ENCODE results near the gene BICC1.

DNA sequence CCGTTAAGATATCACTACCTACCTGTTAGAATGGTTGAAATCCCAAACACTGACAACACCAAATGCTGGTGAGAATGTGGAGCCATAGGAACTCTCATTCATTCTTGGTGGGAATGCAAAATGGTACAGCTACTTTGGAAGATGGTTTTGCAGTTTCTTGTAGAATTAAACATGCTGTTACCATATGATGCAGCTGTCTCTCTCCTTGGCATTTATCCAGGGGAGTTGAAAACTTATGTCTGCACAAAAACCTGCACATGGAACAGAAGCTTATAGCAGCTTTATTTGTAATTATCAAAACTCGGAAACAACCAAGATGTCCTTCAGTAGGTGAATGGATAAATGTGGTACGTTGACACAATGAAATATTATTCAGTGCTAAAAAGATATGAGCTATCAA, 199.5 kb downstream of the BICC1 start:
- no peak for TF ChIP-seq EZH2 (IDR thresholded peaks at IDR 0.05; ENCODE audit: low read length, missing control alignments)
- TF ChIP-seq, protein P1, sequence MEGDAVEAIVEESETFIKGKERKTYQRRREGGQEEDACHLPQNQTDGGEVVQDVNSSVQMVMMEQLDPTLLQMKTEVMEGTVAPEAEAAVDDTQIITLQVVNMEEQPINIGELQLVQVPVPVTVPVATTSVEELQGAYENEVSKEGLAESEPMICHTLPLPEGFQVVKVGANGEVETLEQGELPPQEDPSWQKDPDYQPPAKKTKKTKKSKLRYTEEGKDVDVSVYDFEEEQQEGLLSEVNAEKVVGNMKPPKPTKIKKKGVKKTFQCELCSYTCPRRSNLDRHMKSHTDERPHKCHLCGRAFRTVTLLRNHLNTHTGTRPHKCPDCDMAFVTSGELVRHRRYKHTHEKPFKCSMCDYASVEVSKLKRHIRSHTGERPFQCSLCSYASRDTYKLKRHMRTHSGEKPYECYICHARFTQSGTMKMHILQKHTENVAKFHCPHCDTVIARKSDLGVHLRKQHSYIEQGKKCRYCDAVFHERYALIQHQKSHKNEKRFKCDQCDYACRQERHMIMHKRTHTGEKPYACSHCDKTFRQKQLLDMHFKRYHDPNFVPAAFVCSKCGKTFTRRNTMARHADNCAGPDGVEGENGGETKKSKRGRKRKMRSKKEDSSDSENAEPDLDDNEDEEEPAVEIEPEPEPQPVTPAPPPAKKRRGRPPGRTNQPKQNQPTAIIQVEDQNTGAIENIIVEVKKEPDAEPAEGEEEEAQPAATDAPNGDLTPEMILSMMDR (conservative IDR thresholded peaks at IDR 0.05 in 1 of 2, IDR thresholded peaks at IDR 0.05 in 1 of 2; ENCODE audit: low read depth in 1 of 2, low read length in 2 of 2) = no peak
